Naive thymus-derived CD8-positive, alpha-beta T cell (primary cell): ENCODE measurements around the gene HOXA2. TPM values are rescaled to one million over a fixed set of nuclear protein-coding genes. Genes with fewer than 3 reads are reported as not detected.

ENCODE experiments used
- ATAC-seq, 2 donors: fragments of 150-1000 bp; cut with Tn5 transposase in 1 of 2; sonication (Bioruptor Pico), chemical (Tn5 transposase) in 1 of 2; 1 replicate in 1 of 2; 2 replicates in 1 of 2; pipeline ENCODE4 v1.10.0; 2021; ENCODE audit warnings: mild to moderate bottlenecking in 2 of 2, moderate library complexity in 2 of 2
- POLR2A ChIA-PET: fragments of 350-600 bp; sonication (Branson Sonifier 250); formaldehyde crosslinking; loops from one replicate; lab custom pipeline; 2021; ENCODE audit warnings: antibody characterized with exemption; lab: Charles Lee
- DNase-seq, 10 donors: peaks; one replicate each; pipeline versions ENCODE4 v3.0.0 to v3.0.0-alpha.2; 2020 to 2022
- H3K27ac Mint-ChIP-seq, 10 donors: one replicate each; pipeline ENCODE4 v1.8.0; 2020 to 2022; ENCODE audit warnings: mild to moderate bottlenecking in 10 of 10, mixed read lengths in 10 of 10, moderate library complexity in 4 of 10, inconsistent platforms in 1 of 10
- H3K27me3 Mint-ChIP-seq, 5 donors: one replicate each; pipeline ENCODE4 v1.8.0; 2021 to 2022; ENCODE audit warnings: mixed read lengths in 5 of 5
- H3K36me3 Mint-ChIP-seq, 3 donors: one replicate each; pipeline ENCODE4 v1.8.0; 2020 to 2022; ENCODE audit warnings: mixed read lengths in 3 of 3, mild to moderate bottlenecking in 2 of 3, inconsistent platforms in 1 of 3
- H3K4me1 Mint-ChIP-seq, 4 donors: one replicate each; pipeline ENCODE4 v1.8.0; 2021 to 2022; ENCODE audit warnings: mixed read lengths in 4 of 4
- H3K4me3 Mint-ChIP-seq, 10 donors: one replicate each; pipeline ENCODE4 v1.8.0; 2020 to 2022; ENCODE audit warnings: mild to moderate bottlenecking in 10 of 10, mixed read lengths in 10 of 10, moderate library complexity in 6 of 10, inconsistent platforms in 1 of 10
- H3K9me3 Mint-ChIP-seq, 9 donors: one replicate each; pipeline ENCODE4 v1.8.0; 2020 to 2022; ENCODE audit warnings: mixed read lengths in 9 of 9, mild to moderate bottlenecking in 3 of 9, inconsistent platforms in 1 of 9, moderate library complexity in 1 of 9
- polyA plus RNA-seq, 3 donors: library from polyadenylated mRNA; unstranded; fragments of 300-500 nt; fragmentation: Illumina TruSeq; gene quantifications; one replicate each; pipeline ENCODE4 v1.2.3, GENCODE V29; 2021
- total RNA-seq, 8 experiments: library from RNA in 2 of 8; stranded (reverse) in 2 of 8; gene quantifications; one replicate each; pipeline ENCODE4 v1.2.3 and lab custom pipeline; 2021 to 2026

The HOXA2 gene
- total and polyA plus RNA-seq, 5 experiments from 2014 or later: not detected

DNA sequence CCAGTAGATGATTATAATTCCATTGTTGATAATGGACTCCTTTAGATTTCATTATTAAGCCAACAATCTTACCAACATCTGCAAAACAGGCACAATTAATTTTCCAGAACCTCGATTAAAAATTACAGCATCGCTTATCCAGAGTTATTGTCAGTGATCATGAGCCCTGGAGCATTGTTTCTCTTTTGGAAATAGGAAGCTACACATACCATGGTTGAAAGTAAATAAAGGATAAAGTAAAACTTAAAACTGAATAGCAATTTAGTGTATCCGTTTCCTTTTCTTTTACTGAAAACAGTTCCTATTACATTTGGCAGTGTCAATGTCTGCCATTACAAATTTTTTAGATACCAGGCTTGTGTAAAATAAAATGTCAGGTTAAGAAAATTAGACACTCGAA, 9.9 kb upstream of the HOXA2 start:
- Mint-ChIP-seq H3K36me3 (no peaks in the 10 kb centered on the region), H3K27me3 (peaks cover 2 to 13% (median 6%) of the 10 kb centered on the region in 5 donors), H3K4me1 (no peaks in the 10 kb centered on the region), H3K9me3 (no peaks in the 10 kb centered on the region), H3K4me3 (no peak overlapping the region), H3K27ac (no peak overlapping the region)
- POLR2A ChIA-PET: no interaction called here
- ATAC-seq (no peak), DNase-seq (no peak)

GRCh38 chr7:27111751-27112277, 9.3 kb upstream of the HOXA2 start:
- no peak overlapping the region for H3K27ac Mint-ChIP-seq
- H3K36me3 Mint-ChIP-seq: no peaks in the 10 kb centered on the region
- DNase-seq (no peak), ATAC-seq (no peak)
- H3K9me3 Mint-ChIP-seq: no peaks in the 10 kb centered on the region
- H3K4me1 Mint-ChIP-seq: no peaks in the 10 kb centered on the region
- POLR2A ChIA-PET: no interaction called here
- H3K4me3 Mint-ChIP-seq: no peak overlapping the region
- peaks cover 2 to 16% (median 6%) of the 10 kb centered on the region in 5 donors for H3K27me3 Mint-ChIP-seq

DNA sequence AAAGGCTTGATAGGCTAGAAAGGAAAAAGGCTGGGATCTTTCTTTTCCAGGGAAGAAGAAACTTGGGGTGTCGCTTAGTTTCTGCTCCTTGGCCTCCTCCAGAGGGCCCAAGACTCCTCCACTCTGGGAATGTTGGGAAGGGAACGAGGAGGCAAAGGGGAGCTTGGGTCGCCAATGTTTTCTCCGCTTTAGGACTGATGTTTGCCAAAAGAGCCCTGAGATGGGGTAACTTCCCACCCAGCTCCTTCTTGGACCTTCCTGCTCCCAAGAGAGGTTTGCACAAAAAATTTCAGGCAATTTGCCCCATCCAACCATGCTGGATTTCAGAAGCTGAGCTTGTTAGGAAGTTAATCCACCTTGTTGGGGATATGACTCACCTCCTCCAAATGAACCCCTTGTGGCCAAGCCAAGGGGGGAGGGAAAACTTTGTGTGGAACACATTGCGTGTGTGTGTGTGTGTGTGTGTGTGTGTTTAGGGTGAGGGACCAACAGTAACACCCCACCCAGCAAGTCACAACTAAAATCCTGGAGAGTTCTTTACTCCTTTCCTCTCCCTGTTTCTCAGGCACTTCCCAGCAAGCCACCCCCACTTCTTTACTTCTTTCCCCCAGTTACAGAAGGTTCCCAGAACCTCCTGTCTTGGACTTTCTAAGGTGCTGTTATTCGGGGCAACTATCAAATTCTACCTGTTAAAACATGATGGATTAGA, 8.7 kb upstream of the HOXA2 start:
- Mint-ChIP-seq H3K4me3 (no peak overlapping the region), H3K4me1 (no peaks in the 10 kb centered on the region), H3K9me3 (no peaks in the 10 kb centered on the region), H3K36me3 (no peaks in the 10 kb centered on the region), H3K27ac (no peak overlapping the region), H3K27me3 (peaks cover 2 to 16% (median 7%) of the 10 kb centered on the region in 5 donors)
- no peak for ATAC-seq
- POLR2A ChIA-PET: no interaction called here
- DNase-seq: no peak

DNA sequence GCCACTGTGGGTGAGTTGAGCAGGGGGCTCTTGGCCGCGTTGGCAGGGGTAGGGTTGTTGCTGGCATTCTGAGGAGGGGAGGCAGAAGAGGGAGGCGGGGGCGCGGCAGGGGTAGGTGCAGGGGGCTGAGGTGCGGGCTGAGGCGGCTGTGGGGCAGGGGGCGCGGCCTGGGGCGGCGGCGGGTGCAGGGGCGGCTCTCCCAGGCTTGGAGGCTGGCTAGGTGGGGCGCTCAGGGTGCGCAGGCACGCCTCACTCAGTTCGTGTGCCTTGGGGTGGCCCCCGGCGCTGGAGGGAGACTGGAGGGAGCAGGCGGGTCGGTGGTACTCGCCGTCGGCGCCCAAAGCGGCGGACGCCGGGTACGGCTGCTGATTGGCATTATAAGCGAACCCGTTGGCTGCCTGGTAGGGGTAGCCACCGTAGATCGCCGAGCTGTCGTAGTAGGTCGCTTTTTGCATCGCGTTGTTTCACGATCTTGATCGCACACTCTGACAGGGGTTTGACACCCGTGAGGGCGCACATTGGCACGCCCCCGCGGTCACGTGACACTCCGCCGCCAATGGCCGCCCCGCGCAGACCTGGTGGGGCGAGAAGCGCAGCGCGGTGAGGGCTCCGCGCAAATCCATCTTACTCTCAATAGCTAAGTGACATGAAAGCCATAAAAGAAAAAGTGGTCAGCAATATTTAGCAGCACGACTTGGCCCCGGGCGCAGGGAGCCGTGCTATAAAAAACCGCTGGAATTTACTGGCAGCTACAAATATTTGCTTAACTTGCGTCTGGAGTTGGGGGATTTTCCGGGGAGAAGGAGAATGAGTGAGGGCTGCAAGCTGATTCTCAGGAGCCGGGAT, 7.9 kb upstream of the HOXA2 start:
- ATAC-seq: no peak
- Mint-ChIP-seq H3K9me3 (no peaks in the 10 kb centered on the region), H3K4me3 (no peak overlapping the region), H3K4me1 (no peaks in the 10 kb centered on the region), H3K27ac (no peak overlapping the region), H3K27me3 (peaks cover 2 to 24% (median 10%) of the 10 kb centered on the region in 5 donors), H3K36me3 (no peaks in the 10 kb centered on the region)
- POLR2A ChIA-PET: no interaction called here
- DNase-seq: no peak

DNA sequence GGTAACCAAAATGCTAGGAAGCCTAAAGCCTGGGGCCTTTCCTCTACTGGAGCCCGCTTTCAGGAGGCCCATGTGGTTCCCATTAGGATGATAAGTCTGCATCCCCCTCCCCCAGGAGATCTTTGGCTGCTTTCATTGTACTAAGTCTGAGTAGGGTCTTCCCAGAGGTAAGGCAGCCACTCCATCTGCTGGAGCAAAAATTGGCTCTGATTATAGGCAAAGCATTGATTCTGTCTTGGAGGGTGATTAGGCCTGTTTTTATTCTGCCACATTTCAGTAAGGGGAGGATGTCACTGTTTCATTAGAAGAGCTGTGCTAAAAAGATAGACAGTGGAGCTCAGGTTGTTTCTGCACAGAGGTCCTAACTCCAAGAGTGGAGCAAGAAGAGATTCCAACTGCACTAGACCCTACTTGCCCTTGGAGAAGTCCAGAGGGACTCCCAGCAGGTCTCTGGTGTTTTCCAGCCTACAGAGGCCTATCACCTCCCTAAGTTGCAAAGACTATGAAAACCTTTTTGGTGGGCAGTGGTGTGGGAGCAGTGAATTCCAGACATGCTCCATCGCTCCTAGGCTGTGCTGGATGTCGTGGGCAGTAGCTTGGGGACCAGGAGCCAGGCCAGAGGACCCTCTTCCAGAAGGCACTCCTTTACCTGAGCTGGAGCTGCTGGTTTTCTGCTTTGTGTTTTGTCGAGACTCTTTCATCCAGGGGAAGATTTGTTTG, 7.1 kb upstream of the HOXA2 start:
- H3K4me1 Mint-ChIP-seq: no peaks in the 10 kb centered on the region
- H3K4me3 Mint-ChIP-seq: no peak overlapping the region
- POLR2A ChIA-PET: no interaction called here
- ATAC-seq: no peak
- H3K27ac Mint-ChIP-seq: no peak overlapping the region
- H3K9me3 Mint-ChIP-seq: no peaks in the 10 kb centered on the region
- H3K36me3 Mint-ChIP-seq: no peaks in the 10 kb centered on the region
- peaks cover 2 to 31% (median 18%) of the 10 kb centered on the region in 5 donors for H3K27me3 Mint-ChIP-seq
- DNase-seq: no peak

- peaks cover 10 to 42% (median 24%) of the 10 kb centered on the region in 5 donors for H3K27me3 Mint-ChIP-seq
- no peaks in the 10 kb centered on the region for H3K9me3 Mint-ChIP-seq
- no peak overlapping the region for H3K4me3 Mint-ChIP-seq
- POLR2A ChIA-PET: no interaction called here
- H3K27ac Mint-ChIP-seq: no peak overlapping the region
- H3K36me3 Mint-ChIP-seq: peaks cover 0 to 2% (median 0%) of the 10 kb centered on the region in 3 donors
- no peak for ATAC-seq
- DNase-seq: no peak
- peaks cover 3 to 5% (median 3%) of the 10 kb centered on the region in 4 donors for H3K4me1 Mint-ChIP-seq
These were observed 6.1 kb upstream of the HOXA2 start for GRCh38 chr7:27108390-27109127.

GRCh38 chr7:27107391-27108381, 5.2 kb upstream of the HOXA2 start:
- ATAC-seq (no peak), DNase-seq (no peak)
- H3K27ac Mint-ChIP-seq: no peak overlapping the region
- H3K4me1 Mint-ChIP-seq: peaks cover 7 to 12% (median 9%) of the 10 kb centered on the region in 4 donors
- H3K27me3 Mint-ChIP-seq: peaks cover 15 to 51% (median 32%) of the 10 kb centered on the region in 5 donors
- peaks cover 0 to 5% (median 0%) of the 10 kb centered on the region in 3 donors for H3K36me3 Mint-ChIP-seq
- peaks cover 0 to 4% (median 0%) of the 10 kb centered on the region in 9 donors for H3K9me3 Mint-ChIP-seq
- POLR2A ChIA-PET: no interaction called here
- H3K4me3 Mint-ChIP-seq: no peak overlapping the region

- POLR2A ChIA-PET: no interaction called here
- H3K4me3 Mint-ChIP-seq: no peak overlapping the region
- peaks cover 21 to 59% (median 38%) of the 10 kb centered on the region in 5 donors for H3K27me3 Mint-ChIP-seq
- H3K36me3 Mint-ChIP-seq: peaks cover 0 to 6% (median 0%) of the 10 kb centered on the region in 3 donors
- H3K9me3 Mint-ChIP-seq: peaks cover 0 to 4% (median 0%) of the 10 kb centered on the region in 9 donors
- no peak for DNase-seq
- no peak for ATAC-seq
- H3K27ac Mint-ChIP-seq: no peak overlapping the region
- peaks cover 8 to 20% (median 15%) of the 10 kb centered on the region in 4 donors for H3K4me1 Mint-ChIP-seq
These were observed 4.4 kb upstream of the HOXA2 start for GRCh38 chr7:27106901-27107240.

GRCh38 chr7:27106181-27106900, 3.9 kb upstream of the HOXA2 start:
- H3K4me3 Mint-ChIP-seq: no peak overlapping the region
- POLR2A ChIA-PET: no interaction called here
- DNase-seq (no peak), ATAC-seq (no peak)
- H3K27ac Mint-ChIP-seq: no peak overlapping the region
- peaks cover 0 to 4% (median 0%) of the 10 kb centered on the region in 9 donors for H3K9me3 Mint-ChIP-seq
- peaks cover 25 to 64% (median 42%) of the 10 kb centered on the region in 5 donors for H3K27me3 Mint-ChIP-seq
- H3K36me3 Mint-ChIP-seq: peaks cover 0 to 11% (median 3%) of the 10 kb centered on the region in 3 donors
- peaks cover 8 to 24% (median 18%) of the 10 kb centered on the region in 4 donors for H3K4me1 Mint-ChIP-seq

- no peak overlapping the region for H3K4me3 Mint-ChIP-seq
- no peak overlapping the region for H3K27ac Mint-ChIP-seq
- no peak for ATAC-seq
- peaks cover 33 to 73% (median 48%) of the 10 kb centered on the region in 5 donors for H3K27me3 Mint-ChIP-seq
- H3K4me1 Mint-ChIP-seq: peaks cover 8 to 24% (median 18%) of the 10 kb centered on the region in 4 donors
- peaks cover 2 to 13% (median 9%) of the 10 kb centered on the region in 3 donors for H3K36me3 Mint-ChIP-seq
- peaks cover 0 to 4% (median 0%) of the 10 kb centered on the region in 9 donors for H3K9me3 Mint-ChIP-seq
- POLR2A ChIA-PET: no interaction called here
- no peak for DNase-seq
These were observed 3.0 kb upstream of the HOXA2 start for GRCh38 chr7:27105301-27106031.
